HCT116 (cell line): ENCODE results near the gene ZNF382.

Source experiments
- EZH2phosphoT487 ChIP-seq: fragments of 200-600 bp; IDR thresholded peaks from 2 replicates; pipeline ENCODE4 v1.6.1; 2018; ENCODE audit warnings: antibody characterized with exemption, borderline replicate concordance
- JUND ChIP-seq: IDR thresholded peaks from 2 replicates; pipeline ENCODE4 v1.6.1; 2012
- POLR2A ChIP-seq: IDR thresholded peaks from 2 replicates; pipeline ENCODE4 v1.7.0; 2011; ENCODE audit warnings: borderline replicate concordance; ENCODE audit not compliant: insufficient read depth, insufficient read length; ENCODE audit errors: extremely low read depth
- YY1 ChIP-seq: IDR thresholded peaks from 2 replicates; pipeline ENCODE4 v1.6.1; 2011; ENCODE audit warnings: low read length, low read depth, moderate library complexity, mild to moderate bottlenecking; ENCODE audit not compliant: insufficient replicate concordance; ENCODE audit errors: extremely low read depth
- TF ChIP-seq, protein P1 (sequence below), 3 experiments: fragments of 200-600 bp in 1 of 3; sonication (generic) in 1 of 3; IDR thresholded peaks in 2 of 3; conservative IDR thresholded peaks in 1 of 3; 2 replicates each; pipeline ENCODE4 v1.5.1; 2012 to 2017; ENCODE audit warnings: low read depth in 2 of 3, low read length in 2 of 3, antibody characterized with exemption in 1 of 3, borderline replicate concordance in 1 of 3, control low read depth in 1 of 3, mild to moderate bottlenecking in 1 of 3, mixed read lengths in 1 of 3, mixed run types in 1 of 3, moderate library complexity in 1 of 3; ENCODE audit not compliant: insufficient read depth in 1 of 3

DNA sequence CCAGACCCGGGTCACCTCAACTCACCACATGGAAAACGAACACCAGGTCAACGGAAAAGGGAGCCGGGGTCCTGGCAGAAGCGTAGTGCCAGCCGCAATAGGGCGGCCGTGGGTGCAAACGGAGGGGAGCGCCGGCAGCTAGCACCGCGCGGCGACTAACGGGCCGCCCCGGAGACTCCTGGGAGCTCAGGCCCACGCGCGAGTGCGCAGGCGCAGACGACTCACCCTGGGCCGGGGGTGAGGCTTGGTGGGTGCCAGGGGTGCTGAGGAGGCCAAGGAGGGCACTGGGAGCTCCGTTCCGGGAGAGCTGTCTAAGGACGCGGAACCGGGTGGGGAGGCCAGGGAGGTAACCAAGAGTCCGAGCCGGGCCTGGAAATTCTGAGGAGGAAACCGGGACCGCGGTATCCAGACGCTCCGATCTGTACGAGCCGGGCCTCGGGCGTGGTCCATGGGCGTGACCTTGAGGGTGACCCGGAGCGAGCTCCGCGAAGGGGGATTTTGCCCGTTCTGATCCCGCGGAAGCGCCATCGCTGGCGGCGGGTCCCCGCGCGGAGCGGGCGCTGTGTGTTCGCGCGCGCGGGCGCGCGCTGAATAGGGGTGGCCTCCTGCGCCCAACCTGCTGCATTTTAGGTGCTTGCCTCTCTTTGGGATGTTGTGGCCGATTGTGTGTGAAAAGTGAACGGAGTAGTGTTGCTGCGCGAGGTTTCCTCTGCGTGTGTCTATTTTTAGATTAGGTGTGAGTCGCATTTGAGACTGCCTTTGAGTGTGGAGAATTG lies at the start of gene ZNF382:
- TF ChIP-seq JUND = no peak
- TF ChIP-seq, protein P1, sequence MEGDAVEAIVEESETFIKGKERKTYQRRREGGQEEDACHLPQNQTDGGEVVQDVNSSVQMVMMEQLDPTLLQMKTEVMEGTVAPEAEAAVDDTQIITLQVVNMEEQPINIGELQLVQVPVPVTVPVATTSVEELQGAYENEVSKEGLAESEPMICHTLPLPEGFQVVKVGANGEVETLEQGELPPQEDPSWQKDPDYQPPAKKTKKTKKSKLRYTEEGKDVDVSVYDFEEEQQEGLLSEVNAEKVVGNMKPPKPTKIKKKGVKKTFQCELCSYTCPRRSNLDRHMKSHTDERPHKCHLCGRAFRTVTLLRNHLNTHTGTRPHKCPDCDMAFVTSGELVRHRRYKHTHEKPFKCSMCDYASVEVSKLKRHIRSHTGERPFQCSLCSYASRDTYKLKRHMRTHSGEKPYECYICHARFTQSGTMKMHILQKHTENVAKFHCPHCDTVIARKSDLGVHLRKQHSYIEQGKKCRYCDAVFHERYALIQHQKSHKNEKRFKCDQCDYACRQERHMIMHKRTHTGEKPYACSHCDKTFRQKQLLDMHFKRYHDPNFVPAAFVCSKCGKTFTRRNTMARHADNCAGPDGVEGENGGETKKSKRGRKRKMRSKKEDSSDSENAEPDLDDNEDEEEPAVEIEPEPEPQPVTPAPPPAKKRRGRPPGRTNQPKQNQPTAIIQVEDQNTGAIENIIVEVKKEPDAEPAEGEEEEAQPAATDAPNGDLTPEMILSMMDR (IDR thresholded peaks at IDR 0.05 in 2 of 3, conservative IDR thresholded peaks at IDR 0.05 in 1 of 3; ENCODE audit: borderline replicate concordance in 1 of 3, insufficient read depth in 1 of 3, low read depth in 2 of 3, low read length in 2 of 3) = no peak
- TF ChIP-seq YY1 = no peak
- TF ChIP-seq EZH2phosphoT487 = no peak
- no peak for TF ChIP-seq POLR2A
